RPMI7951 (cell line): ENCODE measurements around the gene MEF2C. TPM values are rescaled to one million over a fixed set of nuclear protein-coding genes. Genes with fewer than 3 reads are reported as not detected.
A peak's percentile ranks its signal among the peaks of the same experiment; 100 is the strongest.

Experiments
- DNase-seq: peaks from one replicate; pipeline ENCODE4 v3.0.0-alpha.2; 2012; ENCODE audit warnings: low read depth
- total RNA-seq: library from RNA; depleted of rRNA; stranded (reverse); fragments of >200 nt; shearing (Covaris generic); gene quantifications from 2 replicates; pipeline ENCODE4 v1.2.3, GENCODE V29; 2014

Gene MEF2C
- total RNA-seq, 1 experiment from 2014 or later, result 32.1 TPM

DNA sequence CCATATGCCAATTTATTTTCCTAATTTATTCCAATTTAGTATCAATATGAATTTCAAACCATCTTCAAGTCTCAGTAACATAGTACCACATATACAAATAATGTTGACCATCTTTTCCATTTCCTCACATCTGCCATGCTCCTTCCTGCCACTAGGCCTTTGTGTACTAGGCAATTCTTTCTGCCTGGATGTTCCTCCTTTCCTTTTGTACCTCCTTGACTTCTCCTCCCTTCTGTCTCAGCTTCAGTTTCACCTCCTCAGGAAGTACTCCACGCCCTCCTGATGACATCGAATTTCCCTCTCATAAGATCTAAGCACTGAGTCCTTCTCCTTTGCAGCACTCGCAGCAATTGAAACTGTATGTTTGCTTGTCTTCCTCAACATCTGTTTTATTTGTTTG lies 53.9 kb downstream of the MEF2C start:
- DNase-seq, result peak; percentile 72

- DNase-seq, result peak; percentile 53
Observed at GRCh38 chr5:88827997-88828396, 55.0 kb downstream of the MEF2C start.

DNA sequence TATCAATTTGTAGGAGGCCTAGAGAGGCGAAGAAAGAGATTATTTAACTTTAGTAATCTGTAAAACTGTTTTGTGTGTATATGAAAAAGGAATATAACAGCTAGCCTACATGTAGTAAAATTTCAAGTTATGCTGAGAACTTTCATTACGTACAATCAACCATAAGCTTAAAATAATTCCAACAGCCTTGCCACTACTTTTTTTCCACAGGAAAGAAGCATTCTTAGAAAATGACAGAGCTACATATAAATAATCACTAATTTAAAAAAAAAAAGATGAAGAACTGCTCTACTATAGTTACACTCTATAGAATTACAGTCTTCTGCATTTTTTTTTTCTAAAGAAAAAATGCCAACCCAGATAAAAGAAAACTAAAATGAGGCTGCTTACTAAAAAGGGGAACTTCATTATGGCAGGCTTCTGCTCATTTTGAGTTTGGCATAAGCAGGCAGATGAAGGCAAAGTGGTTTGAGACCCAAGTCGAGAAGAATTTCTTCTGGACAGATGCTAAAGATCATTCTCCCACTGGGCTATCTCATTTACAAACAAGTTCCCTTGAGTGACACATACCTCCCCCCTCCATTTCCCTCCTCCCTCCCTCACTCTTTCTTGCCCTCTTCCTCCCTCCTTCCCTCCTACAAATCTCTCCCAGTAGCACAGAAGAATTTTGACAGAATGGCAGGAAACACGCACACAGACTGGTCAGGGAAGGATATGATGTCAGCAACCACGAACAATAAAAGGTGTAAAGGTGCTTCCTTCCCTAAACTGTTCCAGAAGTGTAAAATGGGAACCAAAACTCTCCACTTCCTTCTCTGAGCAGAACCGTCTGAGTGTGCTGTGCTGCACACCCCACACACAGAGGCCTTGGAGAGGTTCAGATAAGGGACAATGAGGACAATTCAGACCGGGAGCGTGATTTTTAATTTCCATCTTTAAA lies 56.1 kb downstream of the MEF2C start:
- peak; percentile 77 for DNase-seq

- no peak for DNase-seq
Observed at GRCh38 chr5:88825584-88826315, 57.2 kb downstream of the MEF2C start.

GRCh38 chr5:88824892-88825583 lies 57.9 kb downstream of the MEF2C start:
- peak; percentile 53 for DNase-seq

DNA sequence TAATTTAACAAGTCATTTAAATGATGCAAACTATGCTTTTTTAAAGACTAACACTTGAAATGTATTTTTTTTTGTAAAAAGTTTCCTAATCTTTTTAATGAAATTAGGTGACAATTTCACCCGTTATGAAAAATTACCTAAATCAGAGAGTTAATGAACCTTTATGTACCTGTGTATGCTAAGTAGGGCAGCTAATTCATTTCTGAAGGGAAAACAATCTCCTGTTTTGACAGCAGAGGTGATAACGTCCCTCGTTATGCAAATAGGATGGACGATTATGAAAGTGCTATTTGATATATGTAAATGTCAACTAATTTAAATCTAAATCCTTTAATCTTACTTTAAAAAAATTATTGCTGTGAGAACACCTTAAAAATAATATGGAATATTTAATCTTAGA lies 58.8 kb downstream of the MEF2C start:
- no peak for DNase-seq

GRCh38 chr5:88823201-88823600 lies 59.8 kb downstream of the MEF2C start:
- DNase-seq, result no peak

DNA sequence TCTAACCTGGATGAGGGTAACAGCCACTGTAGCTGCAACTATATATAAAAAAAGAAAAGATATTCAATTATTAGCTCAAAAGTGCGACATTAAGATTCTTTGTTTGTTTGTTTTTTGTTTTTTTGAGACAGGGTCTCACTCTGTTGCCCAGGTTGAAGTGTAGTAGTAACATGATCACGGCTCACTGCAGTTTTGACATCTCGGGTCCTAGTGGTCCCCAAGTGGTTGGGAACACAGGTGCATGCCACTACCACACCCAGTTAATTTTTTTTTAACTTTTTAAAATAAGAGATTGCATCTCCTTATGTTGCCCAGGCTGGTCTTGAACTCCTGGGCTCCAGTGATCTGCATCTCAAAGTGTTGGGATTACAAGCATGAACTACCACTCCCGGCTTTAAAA lies 61.8 kb downstream of the MEF2C start:
- no peak for DNase-seq

GRCh38 chr5:88820581-88820980 lies 62.4 kb downstream of the MEF2C start:
- DNase-seq, result no peak

DNA sequence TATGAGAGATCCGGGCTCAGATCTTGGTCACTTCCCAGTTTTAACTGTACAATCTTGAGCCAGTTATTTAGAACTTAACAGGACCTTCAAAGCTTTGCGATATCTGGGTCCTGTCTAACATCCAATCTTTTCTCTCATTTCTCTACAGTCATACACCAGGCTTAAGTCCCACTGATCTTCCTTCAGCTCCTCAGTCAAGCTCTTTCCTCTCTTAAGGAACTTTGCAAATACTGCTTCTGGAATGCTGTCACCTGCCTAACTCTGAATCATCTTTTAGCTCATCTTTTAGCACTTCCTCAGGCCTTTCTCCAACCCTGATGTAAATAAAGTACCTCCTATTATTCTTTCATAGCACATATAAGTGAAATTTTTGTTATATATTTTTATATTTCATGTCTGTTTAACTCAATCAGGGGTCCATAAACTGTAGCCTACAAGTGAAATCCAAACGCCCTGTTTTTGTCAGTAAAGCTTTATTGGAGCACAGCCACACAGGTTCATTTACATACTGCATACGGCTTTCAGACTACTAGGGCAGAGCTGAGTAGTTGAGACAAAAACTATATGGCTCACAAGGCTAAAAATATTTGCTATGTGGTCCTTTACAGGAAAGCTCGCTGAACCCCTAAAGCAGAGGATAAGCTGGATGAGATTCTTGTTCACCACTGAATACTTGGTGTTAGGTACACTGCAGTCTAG lies 63.5 kb downstream of the MEF2C start:
- no peak for DNase-seq

DNA sequence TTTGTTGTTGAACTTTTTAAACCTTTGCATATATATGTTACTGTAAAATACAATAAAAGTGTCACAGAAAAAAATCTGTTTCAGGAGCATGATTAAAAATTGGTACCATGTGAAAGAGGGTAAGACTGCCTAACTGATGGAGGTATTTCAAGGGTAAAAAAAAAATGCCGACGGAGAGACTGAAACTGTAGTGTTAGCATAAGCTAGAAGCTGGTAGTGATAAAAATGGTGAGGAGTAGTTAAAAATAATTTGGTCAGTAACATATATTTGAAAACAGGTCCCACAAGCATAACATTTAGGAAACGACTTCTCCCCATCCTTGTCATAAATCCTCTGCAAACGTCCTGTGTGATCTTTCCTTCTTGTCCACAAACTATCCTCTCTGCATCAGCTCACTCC lies 64.7 kb downstream of the MEF2C start:
- no peak for DNase-seq

- DNase-seq, result peak; percentile 44
Observed at GRCh38 chr5:88816195-88816594, 66.8 kb downstream of the MEF2C start.

GRCh38 chr5:88815050-88815789 lies 67.8 kb downstream of the MEF2C start:
- no peak for DNase-seq

DNA sequence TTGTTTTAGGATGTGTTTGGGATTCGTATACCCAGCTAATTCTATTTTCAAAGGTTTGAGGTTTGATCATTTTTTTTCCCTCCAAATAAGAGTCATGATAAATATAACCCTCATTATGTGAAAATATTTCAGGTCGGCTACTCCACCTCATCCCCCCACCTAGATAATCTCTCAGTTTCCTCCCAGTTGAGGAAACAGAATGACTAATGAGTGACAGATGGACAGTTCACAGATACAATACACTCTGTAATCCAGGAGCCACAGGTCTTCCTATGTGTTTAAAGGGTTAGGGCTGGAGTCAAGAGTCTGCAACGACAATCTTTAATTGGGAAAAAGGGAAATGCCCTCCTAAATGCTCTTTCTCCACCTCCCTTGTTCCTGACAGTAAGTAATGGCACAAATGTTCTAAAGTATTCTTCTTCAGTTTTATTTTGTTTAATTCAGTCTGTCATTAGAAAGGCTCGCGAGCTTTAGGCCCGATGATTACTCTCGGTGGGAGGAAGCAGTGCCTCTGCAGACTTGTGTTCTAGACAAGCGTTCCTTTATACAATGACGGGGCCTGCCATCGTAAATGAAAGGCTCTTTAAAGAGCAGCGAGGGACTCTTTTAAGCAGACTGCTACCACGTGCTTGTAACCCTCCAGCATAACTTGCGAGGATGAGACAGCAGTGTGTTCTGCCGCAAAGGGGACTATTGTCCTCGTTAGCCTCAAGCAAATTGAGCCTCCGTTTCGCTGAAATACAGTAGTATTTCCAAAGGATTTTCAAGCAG lies 69.0 kb downstream of the MEF2C start:
- peak; percentile 65 for DNase-seq

GRCh38 chr5:88813244-88813643 lies 69.7 kb downstream of the MEF2C start:
- DNase-seq, result no peak

DNA sequence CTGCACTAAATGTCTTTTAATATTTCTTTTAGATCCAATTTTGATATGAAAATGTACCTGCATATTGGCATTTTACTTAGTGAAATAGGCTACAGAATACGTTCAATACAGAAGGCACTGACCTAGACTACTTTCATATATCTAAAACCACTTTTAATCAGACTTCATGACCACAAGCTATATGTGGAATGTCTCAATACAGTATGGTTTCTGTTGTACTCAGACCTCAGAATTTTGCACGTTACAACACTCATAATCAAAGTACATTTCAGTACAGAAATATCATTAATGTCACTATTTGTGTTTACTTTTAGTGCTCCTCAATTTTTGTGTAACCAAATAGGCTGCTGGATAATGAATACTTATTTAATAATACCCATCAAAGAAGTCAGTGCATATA lies 74.8 kb downstream of the MEF2C start:
- no peak for DNase-seq

GRCh38 chr5:88807327-88807726 lies 75.7 kb downstream of the MEF2C start:
- no peak for DNase-seq

DNA sequence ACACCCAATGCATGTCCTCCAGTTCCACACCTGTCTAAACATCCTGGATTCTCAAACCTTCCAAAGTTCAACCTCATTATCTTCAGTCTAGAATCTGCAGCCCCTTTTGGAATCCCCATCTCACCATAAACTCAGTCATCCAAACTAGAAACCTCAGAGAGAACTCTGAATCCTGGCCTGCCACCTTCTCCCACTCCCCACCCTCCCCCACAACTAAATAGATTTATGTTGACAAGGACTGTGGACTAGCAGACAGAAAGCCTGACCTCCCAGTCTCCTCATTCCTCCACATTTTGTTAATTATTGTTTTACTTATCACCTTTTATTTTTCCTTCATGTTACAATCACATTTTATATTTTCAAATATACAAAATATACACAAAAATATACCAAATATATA lies 76.6 kb downstream of the MEF2C start:
- DNase-seq, result no peak

- no peak for DNase-seq
Observed at GRCh38 chr5:88805151-88805784, 77.7 kb downstream of the MEF2C start.

DNA sequence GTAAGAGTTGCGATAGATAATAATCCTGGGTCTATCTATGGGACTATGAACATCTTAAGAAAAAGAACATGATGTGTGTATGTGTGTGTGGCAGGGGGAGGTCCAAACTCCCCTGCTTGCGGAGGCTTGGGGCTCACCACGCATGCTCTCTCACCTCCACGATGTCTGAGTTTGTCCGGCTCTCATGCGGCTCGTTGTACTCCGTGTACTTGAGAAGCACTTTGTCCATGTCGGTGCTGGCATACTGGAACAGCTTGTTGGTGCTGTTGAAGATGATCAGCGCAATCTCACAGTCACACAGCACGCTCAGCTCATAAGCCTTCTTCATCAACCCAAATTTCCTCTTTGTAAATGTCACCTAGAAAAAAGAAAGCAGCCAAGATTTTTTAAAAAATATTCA lies 78.5 kb downstream of the MEF2C start:
- no peak for DNase-seq
